Memory B cell (primary cell): Measurements from ENCODE around the gene PTPRN2.

Experiments used
- ATAC-seq: fragments of 150-1000 bp; cut with Tn5 transposase; 2 replicates; pipeline ENCODE4 v1.10.0; 2021; ENCODE audit warnings: low read depth, mild to moderate bottlenecking, moderate library complexity
- DNase-seq, 2 donors: peaks; one replicate each; pipeline ENCODE4 v3.0.0; 2022; ENCODE audit warnings: low spot score in 2 of 2
- H3K27ac Mint-ChIP-seq: one replicate; pipeline ENCODE4 v1.8.0; 2022; ENCODE audit warnings: mild to moderate bottlenecking, moderate library complexity, mixed read lengths
- H3K27me3 Mint-ChIP-seq: one replicate; pipeline ENCODE4 v1.8.0; 2022; ENCODE audit warnings: mixed read lengths
- H3K36me3 Mint-ChIP-seq: one replicate; pipeline ENCODE4 v1.8.0; 2022; ENCODE audit warnings: mild to moderate bottlenecking, mixed read lengths
- H3K4me1 Mint-ChIP-seq: one replicate; pipeline ENCODE4 v1.8.0; 2022; ENCODE audit warnings: mixed read lengths
- H3K4me3 Mint-ChIP-seq: one replicate; pipeline ENCODE4 v1.8.0; 2022; ENCODE audit warnings: mild to moderate bottlenecking, moderate library complexity, mixed read lengths
- H3K9me3 Mint-ChIP-seq: one replicate; pipeline ENCODE4 v1.8.0; 2022; ENCODE audit warnings: mixed read lengths

Gene PTPRN2

GRCh38 chr7:157694376-157694665 lies 893.3 kb downstream of the PTPRN2 start:
- DNase-seq (no peak), ATAC-seq (no peak)
- H3K36me3 Mint-ChIP-seq, result no peaks in the 10 kb centered on the region
- peaks cover 2% of the 10 kb centered on the region for H3K27me3 Mint-ChIP-seq
- H3K4me3 Mint-ChIP-seq, result no peak overlapping the region
- no peak overlapping the region for H3K27ac Mint-ChIP-seq
- no peaks in the 10 kb centered on the region for H3K4me1 Mint-ChIP-seq
- H3K9me3 Mint-ChIP-seq, result no peaks in the 10 kb centered on the region

GRCh38 chr7:157693521-157694375 lies 893.9 kb downstream of the PTPRN2 start:
- DNase-seq (peak in 1 of 2 donors; percentile 5), ATAC-seq (no peak)
- no peak overlapping the region for H3K4me3 Mint-ChIP-seq
- H3K27ac Mint-ChIP-seq, result no peak overlapping the region
- H3K27me3 Mint-ChIP-seq, result peaks cover 2% of the 10 kb centered on the region
- H3K9me3 Mint-ChIP-seq, result no peaks in the 10 kb centered on the region
- H3K4me1 Mint-ChIP-seq, result no peaks in the 10 kb centered on the region
- no peaks in the 10 kb centered on the region for H3K36me3 Mint-ChIP-seq

- no peak for ATAC-seq
- no peaks in the 10 kb centered on the region for H3K36me3 Mint-ChIP-seq
- DNase-seq, result no peak
- no peaks in the 10 kb centered on the region for H3K9me3 Mint-ChIP-seq
- H3K4me1 Mint-ChIP-seq, result no peaks in the 10 kb centered on the region
- no peak overlapping the region for H3K27ac Mint-ChIP-seq
- no peak overlapping the region for H3K4me3 Mint-ChIP-seq
- H3K27me3 Mint-ChIP-seq, result peaks cover 2% of the 10 kb centered on the region
These were observed 894.5 kb downstream of the PTPRN2 start for GRCh38 chr7:157693071-157693520.

- DNase-seq (no peak), ATAC-seq (no peak)
- Mint-ChIP-seq H3K27me3 (peaks cover 2% of the 10 kb centered on the region), H3K9me3 (no peaks in the 10 kb centered on the region), H3K4me1 (no peaks in the 10 kb centered on the region), H3K36me3 (no peaks in the 10 kb centered on the region), H3K4me3 (no peak overlapping the region), H3K27ac (no peak overlapping the region)
These were observed 895.1 kb downstream of the PTPRN2 start for GRCh38 chr7:157692460-157693011.

- Mint-ChIP-seq H3K4me1 (no peaks in the 10 kb centered on the region), H3K27ac (no peak overlapping the region), H3K36me3 (no peaks in the 10 kb centered on the region), H3K27me3 (peaks cover 2% of the 10 kb centered on the region), H3K9me3 (no peaks in the 10 kb centered on the region), H3K4me3 (no peak overlapping the region)
- DNase-seq, result no peak
- no peak for ATAC-seq
These were observed 895.8 kb downstream of the PTPRN2 start for GRCh38 chr7:157691586-157692459.

- Mint-ChIP-seq H3K9me3 (no peaks in the 10 kb centered on the region), H3K4me1 (no peaks in the 10 kb centered on the region), H3K27me3 (peaks cover 2% of the 10 kb centered on the region), H3K4me3 (no peak overlapping the region), H3K36me3 (no peaks in the 10 kb centered on the region), H3K27ac (no peak overlapping the region)
- DNase-seq, result no peak
- no peak for ATAC-seq
These were observed 896.6 kb downstream of the PTPRN2 start for GRCh38 chr7:157690833-157691585.

GRCh38 chr7:157690058-157690832 lies 897.4 kb downstream of the PTPRN2 start:
- no peak for DNase-seq
- H3K27ac Mint-ChIP-seq, result no peak overlapping the region
- ATAC-seq, result no peak

GRCh38 chr7:157689269-157690057 lies 898.2 kb downstream of the PTPRN2 start:
- H3K4me1 Mint-ChIP-seq, result no peaks in the 10 kb centered on the region
- DNase-seq, result no peak
- H3K36me3 Mint-ChIP-seq, result no peaks in the 10 kb centered on the region
- H3K27ac Mint-ChIP-seq, result no peak overlapping the region
- H3K9me3 Mint-ChIP-seq, result no peaks in the 10 kb centered on the region
- no peak overlapping the region for H3K4me3 Mint-ChIP-seq
- peaks cover 2% of the 10 kb centered on the region for H3K27me3 Mint-ChIP-seq
- no peak for ATAC-seq

More at GRCh38 chr7:157690058-157690832, 897.4 kb downstream of the PTPRN2 start:
- Mint-ChIP-seq H3K36me3 (no peaks in the 10 kb centered on the region), H3K4me1 (no peaks in the 10 kb centered on the region), H3K4me3 (no peak overlapping the region), H3K9me3 (no peaks in the 10 kb centered on the region), H3K27me3 (peaks cover 2% of the 10 kb centered on the region)

- Mint-ChIP-seq H3K27me3 (peaks cover 6% of the 10 kb centered on the region), H3K9me3 (no peaks in the 10 kb centered on the region), H3K4me3 (no peak overlapping the region), H3K27ac (no peak overlapping the region), H3K4me1 (no peaks in the 10 kb centered on the region), H3K36me3 (no peaks in the 10 kb centered on the region)
- ATAC-seq (no peak), DNase-seq (no peak)
These were observed 898.9 kb downstream of the PTPRN2 start for GRCh38 chr7:157688533-157689268.

- H3K36me3 Mint-ChIP-seq, result no peaks in the 10 kb centered on the region
- ATAC-seq, result no peak
- H3K27ac Mint-ChIP-seq, result no peak overlapping the region
- no peaks in the 10 kb centered on the region for H3K9me3 Mint-ChIP-seq
- H3K4me3 Mint-ChIP-seq, result no peak overlapping the region
- no peak for DNase-seq
- H3K27me3 Mint-ChIP-seq, result peaks cover 7% of the 10 kb centered on the region
- no peaks in the 10 kb centered on the region for H3K4me1 Mint-ChIP-seq
These were observed 899.6 kb downstream of the PTPRN2 start for GRCh38 chr7:157687845-157688532.

GRCh38 chr7:157687158-157687557 lies 900.5 kb downstream of the PTPRN2 start:
- Mint-ChIP-seq H3K27ac (no peak overlapping the region), H3K4me1 (no peaks in the 10 kb centered on the region), H3K9me3 (no peaks in the 10 kb centered on the region), H3K4me3 (no peak overlapping the region), H3K36me3 (no peaks in the 10 kb centered on the region), H3K27me3 (peaks cover 12% of the 10 kb centered on the region)
- DNase-seq (no peak), ATAC-seq (no peak)
